ENCODE measurements around the gene RAB4A. TPM values are rescaled to one million over a fixed set of nuclear protein-coding genes. Genes with fewer than 3 reads are reported as not detected.

The RAB4A gene
- polyA plus RNA-seq, 1 experiment, result 24.8 TPM

- DNase-seq (ENCODE audit: low read depth), result no peak
- Histone ChIP-seq H3K4me3 (ENCODE audit: low read depth, low read length) (no peak overlapping the region), H3K36me3 (ENCODE audit: control insufficient read depth, insufficient read depth, low read length) (no peaks in the 10 kb centered on the region), H3K27me3 (ENCODE audit: control insufficient read depth, insufficient read depth, low read length) (no peaks in the 10 kb centered on the region)
- ChIA-PET POLR2A (no interaction called here), CTCF (interaction anchor here (1.0 to 2.5 kb wide), 2 partner anchors 10 to 503 kb away, joined by 4 to 11 read pairs; no protein-coding TSS in a partner anchor)
- TF ChIP-seq CTCF (IDR thresholded peaks at IDR 0.05; ENCODE audit: insufficient read depth, low read depth, low read length), result no peak
Observed at GRCh38 chr1:229237320-229237719, 33.6 kb upstream of the RAB4A start.

GRCh38 chr1:229238231-229238630, 32.7 kb upstream of the RAB4A start:
- Histone ChIP-seq H3K4me3 (ENCODE audit: low read depth, low read length) (no peak overlapping the region), H3K27me3 (ENCODE audit: control insufficient read depth, insufficient read depth, low read length) (no peaks in the 10 kb centered on the region), H3K36me3 (ENCODE audit: control insufficient read depth, insufficient read depth, low read length) (no peaks in the 10 kb centered on the region)
- POLR2A ChIA-PET, result no interaction called here
- CTCF ChIA-PET, result interaction anchor here (0.6 to 2.5 kb wide), 3 partner anchors 11 to 511 kb away, joined by 3 to 11 read pairs (median 3); no protein-coding TSS in a partner anchor
- TF ChIP-seq CTCF (IDR thresholded peaks at IDR 0.05; ENCODE audit: insufficient read depth, low read depth, low read length), result no peak
- DNase-seq (ENCODE audit: low read depth), result no peak

- no peaks in the 10 kb centered on the region for H3K27me3 ChIP-seq (ENCODE audit: control insufficient read depth, insufficient read depth, low read length)
- no peak overlapping the region for H3K4me3 ChIP-seq (ENCODE audit: low read depth, low read length)
- no peak for DNase-seq (ENCODE audit: low read depth)
- ChIA-PET CTCF (interaction anchor here (0.9 to 2.5 kb wide), 2 partner anchors 11 to 511 kb away, joined by 3 to 11 read pairs; no protein-coding TSS in a partner anchor), POLR2A (no interaction called here)
- no peak for TF ChIP-seq CTCF (IDR thresholded peaks at IDR 0.05; ENCODE audit: insufficient read depth, low read depth, low read length)
- H3K36me3 ChIP-seq (ENCODE audit: control insufficient read depth, insufficient read depth, low read length), result no peaks in the 10 kb centered on the region
Observed at GRCh38 chr1:229238674-229239415, 32.1 kb upstream of the RAB4A start.

- DNase-seq (ENCODE audit: low read depth), result no peak
- H3K27me3 ChIP-seq (ENCODE audit: control insufficient read depth, insufficient read depth, low read length), result no peaks in the 10 kb centered on the region
- POLR2A ChIA-PET, result no interaction called here
- CTCF ChIA-PET, result interaction anchor here (1.5 kb wide), 1 partner anchor 13 kb away, joined by 4 read pairs; no protein-coding TSS in a partner anchor
- H3K4me3 ChIP-seq (ENCODE audit: low read depth, low read length), result no peak overlapping the region
- no peaks in the 10 kb centered on the region for H3K36me3 ChIP-seq (ENCODE audit: control insufficient read depth, insufficient read depth, low read length)
- no peak for TF ChIP-seq CTCF (IDR thresholded peaks at IDR 0.05; ENCODE audit: insufficient read depth, low read depth, low read length)
Observed at GRCh38 chr1:229240532-229240931, 30.4 kb upstream of the RAB4A start.

GRCh38 chr1:229241390-229241789, 29.5 kb upstream of the RAB4A start:
- no peaks in the 10 kb centered on the region for H3K27me3 ChIP-seq (ENCODE audit: control insufficient read depth, insufficient read depth, low read length)
- ChIA-PET CTCF (no interaction called here), POLR2A (no interaction called here)
- no peaks in the 10 kb centered on the region for H3K36me3 ChIP-seq (ENCODE audit: control insufficient read depth, insufficient read depth, low read length)
- no peak for DNase-seq (ENCODE audit: low read depth)
- no peak for TF ChIP-seq CTCF (IDR thresholded peaks at IDR 0.05; ENCODE audit: insufficient read depth, low read depth, low read length)
- no peak overlapping the region for H3K4me3 ChIP-seq (ENCODE audit: low read depth, low read length)
